ENCODE results near the gene ALPI. TPM values are rescaled to one million over a fixed set of nuclear protein-coding genes. Genes with fewer than 3 reads are reported as not detected.

The ALPI gene
- total RNA-seq, 1 donor from 2014 or later, result not detected

GRCh38 chr2:232457121-232458011 lies 1.4 kb downstream of the ALPI start:
- DNase-seq (ENCODE audit: extremely low spot score in 2 of 2), result no peak
- Histone ChIP-seq H3K27ac (no peak overlapping the region), H3K9me3 (no peaks in the 10 kb centered on the region), H3K4me3 (no peak overlapping the region), H3K27me3 (no peaks in the 10 kb centered on the region), H3K4me1 (no peaks in the 10 kb centered on the region), H3K36me3 (no peaks in the 10 kb centered on the region)
- TF ChIP-seq CTCF (IDR thresholded peaks at IDR 0.05), result no peak
- TF ChIP-seq POLR2A (IDR thresholded peaks at IDR 0.05), result no peak
- no peak for TF ChIP-seq POLR2AphosphoS5 (IDR thresholded peaks at IDR 0.05; ENCODE audit: insufficient read depth in 1 of 2, low read depth in 1 of 2)
- intact Hi-C loops (cut with DNase I), result no loop called here

GRCh38 chr2:232458051-232458660 lies 2.2 kb downstream of the ALPI start:
- intact Hi-C loops (cut with DNase I), result no loop called here
- Histone ChIP-seq H3K27ac (no peak overlapping the region), H3K4me3 (no peak overlapping the region), H3K36me3 (no peaks in the 10 kb centered on the region), H3K4me1 (no peaks in the 10 kb centered on the region), H3K9me3 (no peaks in the 10 kb centered on the region), H3K27me3 (no peaks in the 10 kb centered on the region)
- no peak for DNase-seq (ENCODE audit: extremely low spot score in 2 of 2)
- TF ChIP-seq POLR2A (IDR thresholded peaks at IDR 0.05), result no peak
- TF ChIP-seq CTCF (IDR thresholded peaks at IDR 0.05), result no peak
- no peak for TF ChIP-seq POLR2AphosphoS5 (IDR thresholded peaks at IDR 0.05; ENCODE audit: insufficient read depth in 1 of 2, low read depth in 1 of 2)

GRCh38 chr2:232458661-232459418 lies 2.9 kb downstream of the ALPI start:
- no peaks in the 10 kb centered on the region for H3K9me3 ChIP-seq
- no peaks in the 10 kb centered on the region for H3K4me1 ChIP-seq
- H3K27me3 ChIP-seq, result no peaks in the 10 kb centered on the region
- intact Hi-C loops (cut with DNase I), result no loop called here
- H3K27ac ChIP-seq, result no peak overlapping the region
- no peak for TF ChIP-seq POLR2AphosphoS5 (IDR thresholded peaks at IDR 0.05; ENCODE audit: insufficient read depth in 1 of 2, low read depth in 1 of 2)
- no peak for TF ChIP-seq CTCF (IDR thresholded peaks at IDR 0.05)
- no peak for TF ChIP-seq POLR2A (IDR thresholded peaks at IDR 0.05)
- H3K36me3 ChIP-seq, result no peaks in the 10 kb centered on the region
- DNase-seq (ENCODE audit: extremely low spot score in 2 of 2), result no peak
- no peak overlapping the region for H3K4me3 ChIP-seq

GRCh38 chr2:232459419-232460035 lies 3.6 kb downstream of the ALPI start:
- intact Hi-C loops (cut with DNase I), result no loop called here
- H3K9me3 ChIP-seq, result no peaks in the 10 kb centered on the region
- H3K36me3 ChIP-seq, result no peaks in the 10 kb centered on the region
- TF ChIP-seq CTCF (IDR thresholded peaks at IDR 0.05), result no peak
- no peak for TF ChIP-seq POLR2AphosphoS5 (IDR thresholded peaks at IDR 0.05; ENCODE audit: insufficient read depth in 1 of 2, low read depth in 1 of 2)
- no peak for TF ChIP-seq POLR2A (IDR thresholded peaks at IDR 0.05)
- no peak overlapping the region for H3K4me3 ChIP-seq
- H3K27me3 ChIP-seq, result no peaks in the 10 kb centered on the region
- no peak for DNase-seq (ENCODE audit: extremely low spot score in 2 of 2)
- no peak overlapping the region for H3K27ac ChIP-seq
- H3K4me1 ChIP-seq, result no peaks in the 10 kb centered on the region
